GM12878 (cell line): ENCODE data around the gene COL23A1. TPM values are rescaled to one million over a fixed set of nuclear protein-coding genes. Genes with fewer than 3 reads are reported as not detected.

Experiments used
- ATAC-seq: fragments of 200-7000 bp; cut with Tn5 transposase; 3 replicates; pipeline ENCODE4 v1.9.1; 2020; ENCODE audit warnings: mild to moderate bottlenecking, moderate library complexity
- BruUV-seq: library from RNA; stranded (reverse); fragments of 400-500 nt; replicated peaks from 2 replicates; lab custom pipeline; 2021; lab: Mats Ljungman, UMichigan
- CTCF ChIA-PET: fragments of 300-600 bp; sonication (Branson Sonifier 250); formaldehyde crosslinking; extraction: SDS; loops from one replicate; lab custom pipeline; 2021; ENCODE audit warnings: inconsistent platforms; lab: Yijun Ruan, JAX
- POLR2A ChIA-PET: fragments of 350-600 bp; formaldehyde crosslinking; extraction: SDS; loops from one replicate; lab custom pipeline; 2021; ENCODE audit warnings: inconsistent platforms; lab: Charles Lee
- RAD21 ChIA-PET: fragments of 300-600 bp; sonication (Branson Sonifier 250); formaldehyde crosslinking; loops from one replicate; lab custom pipeline; 2023; ENCODE audit warnings: antibody characterized with exemption; ENCODE audit not compliant: unreplicated experiment; lab: Charles Lee
- SMC1A ChIA-PET: fragments of 300-600 bp; sonication (Branson Sonifier 250); formaldehyde crosslinking; loops from one replicate; lab custom pipeline; 2023; ENCODE audit not compliant: unreplicated experiment, uncharacterized antibody; lab: Charles Lee
- DNase-seq: peaks from one replicate; pipeline ENCODE4 v3.0.0-alpha.2; 2011; ENCODE audit warnings: low read depth, low spot score
- FAIRE-seq: peaks from 3 replicates; lab custom pipeline; 2011; peaks lifted over from hg19 to GRCh38; lab: Jason Lieb, UNC
- H2AFZ ChIP-seq: 2 replicates; pipeline ENCODE4 v1.6.0; 2011; ENCODE audit warnings: low read depth, low read length, control low read depth; ENCODE audit not compliant: control insufficient read depth
- H3K27ac ChIP-seq: 2 replicates; pipeline ENCODE4 v1.5.1; 2011; ENCODE audit warnings: control low read depth; ENCODE audit not compliant: control insufficient read depth, insufficient read depth
- H3K27me3 ChIP-seq, 2 experiments: replicated peaks in 1 of 2; 2 replicates each; pipeline versions ENCODE4 v1.6.0 to v1.6.1; 2011; ENCODE audit warnings: low read length in 1 of 2; ENCODE audit not compliant: control insufficient read depth in 2 of 2, insufficient read depth in 2 of 2
- H3K36me3 ChIP-seq, 2 experiments: 2 replicates each; pipeline ENCODE4 v1.5.1; 2011; ENCODE audit warnings: low read length in 1 of 2; ENCODE audit not compliant: control insufficient read depth in 2 of 2, insufficient read depth in 2 of 2
- H3K4me1 ChIP-seq: 2 replicates; pipeline ENCODE4 v1.6.1; 2011; ENCODE audit warnings: mild to moderate bottlenecking, low read length, moderate library complexity, mixed read lengths; ENCODE audit not compliant: control insufficient read depth, insufficient read depth
- H3K4me2 ChIP-seq: 2 replicates; pipeline ENCODE4 v1.6.0; 2011; ENCODE audit warnings: control low read depth; ENCODE audit not compliant: control insufficient read depth, insufficient read depth
- H3K4me3 ChIP-seq: fragments of 200-600 bp; sonication (generic); 2 replicates; pipeline ENCODE4 v1.5.1; 2016
- H3K79me2 ChIP-seq: 2 replicates; pipeline ENCODE4 v1.6.0; 2011; ENCODE audit warnings: low read length; ENCODE audit not compliant: control insufficient read depth, insufficient read depth
- H3K9ac ChIP-seq: 2 replicates; pipeline ENCODE4 v1.8.0; 2011; ENCODE audit warnings: low read length, control low read depth, mixed read lengths; ENCODE audit not compliant: control insufficient read depth, insufficient read depth
- H3K9me3 ChIP-seq: replicated peaks from 3 replicates; pipeline ENCODE4 v1.5.1; 2011; ENCODE audit warnings: mild to moderate bottlenecking, low read length; ENCODE audit not compliant: control insufficient read depth, insufficient read depth
- H4K20me1 ChIP-seq: 2 replicates; pipeline ENCODE4 v1.6.0; 2011; ENCODE audit not compliant: control insufficient read depth, insufficient read depth
- CREM ChIP-seq: IDR thresholded peaks from 2 replicates; pipeline ENCODE4 v1.6.1; 2014; ENCODE audit warnings: antibody characterized with exemption, low read depth
- E4F1 ChIP-seq: fragments of 450-650 bp; IDR thresholded peaks from 2 replicates; pipeline ENCODE4 v1.6.1; 2018; ENCODE audit warnings: borderline replicate concordance, mild to moderate bottlenecking; ENCODE audit not compliant: partially characterized antibody
- EED ChIP-seq: sonication (generic); IDR thresholded peaks from 2 replicates; pipeline ENCODE4 v1.6.1; 2016; ENCODE audit warnings: antibody characterized with exemption, low read depth
- FOXM1 ChIP-seq: IDR thresholded peaks from 2 replicates; pipeline ENCODE4 v1.6.1; 2012; ENCODE audit warnings: low read depth, mild to moderate bottlenecking, inconsistent platforms, low read length, moderate library complexity
- IKZF1 ChIP-seq: fragments of 450-650 bp; conservative IDR thresholded peaks from 2 replicates; pipeline ENCODE4 v1.6.1; 2017; ENCODE audit warnings: antibody characterized with exemption, mild to moderate bottlenecking
- MEF2B ChIP-seq: fragments of 450-650 bp; IDR thresholded peaks from 2 replicates; pipeline ENCODE4 v1.6.1; 2018; ENCODE audit warnings: mild to moderate bottlenecking, moderate library complexity; ENCODE audit not compliant: partially characterized antibody, poor library complexity, severe bottlenecking
- MLLT1 ChIP-seq: fragments of 450-650 bp; IDR thresholded peaks from 2 replicates; pipeline ENCODE4 v1.6.1; 2016; ENCODE audit warnings: mild to moderate bottlenecking
- POLR2A ChIP-seq: IDR thresholded peaks from 2 replicates; pipeline ENCODE4 v1.6.1; 2011; ENCODE audit warnings: low read depth, mild to moderate bottlenecking, low read length
- RCOR1 ChIP-seq: conservative IDR thresholded peaks from 2 replicates; pipeline ENCODE4 v1.6.1; 2012; ENCODE audit warnings: low read depth, low read length, improper control_type of control experiment
- WRNIP1 ChIP-seq: IDR thresholded peaks from 2 replicates; pipeline ENCODE4 v1.6.1; 2011; ENCODE audit warnings: low read depth, low read length, improper control_type of control experiment, borderline replicate concordance
- YY1 ChIP-seq: IDR thresholded peaks from 2 replicates; pipeline ENCODE4 v1.6.1; 2011; ENCODE audit warnings: low read depth, mild to moderate bottlenecking, low read length
- ZNF274 ChIP-seq: IDR thresholded peaks from one replicate; pipeline ENCODE4 v1.8.0; 2011; ENCODE audit not compliant: insufficient read length, insufficient read depth
- ZZZ3 ChIP-seq: IDR thresholded peaks from 2 replicates; pipeline ENCODE4 v1.6.1; 2011; ENCODE audit warnings: low read depth; ENCODE audit not compliant: control insufficient read depth, insufficient read length
- WGBS: methylation state at CpG from one replicate; pipeline ENCODE4 v1.1.6; 2016; ENCODE audit warnings: low lambda C conversion rate; ENCODE audit not compliant: insufficient replicate concordance, insufficient coverage; ENCODE audit errors: missing lambda C conversion rate; 5-methylcytosine and 5-hydroxymethylcytosine counted together
- in situ Hi-C: fragments of 300-500 bp; cut with MboI; formaldehyde crosslinking; loops from 9 replicates; pipeline ENCODE4 v1.14.3; 2018; ENCODE audit warnings: mixed read lengths
- intact Hi-C: fragments of 100-400 bp; cut with micrococcal nuclease; formaldehyde crosslinking; loops from one replicate; pipeline ENCODE4 v1.14.2; 2022; ENCODE audit not compliant: unreplicated experiment
- polyA plus RNA-seq, 11 experiments: library from polyadenylated mRNA; depleted of rRNA in 4 of 11; unstranded in 6 of 11; stranded (reverse) in 5 of 11; fragments of >200 nt; fragmentation: Nextera tagmentation in 4 of 11; fragmentation: Illumina TruSeq in 1 of 11; extraction: Ambion mirVana in 4 of 11; extraction: Trizol in 1 of 11; gene quantifications; 1 replicate in 1 of 11; 2 replicates in 10 of 11; pipeline versions ENCODE4 v1.2.1 to v1.2.3, GENCODE V29; 2011 to 2016; ENCODE audit warnings: inconsistent platforms in 2 of 11, missing spikeins in 2 of 11, low read depth in 1 of 11
- total RNA-seq, 4 experiments: library from RNA; depleted of rRNA in 3 of 4; stranded (reverse); fragments of >200 nt in 3 of 4; fragmentation: Illumina TruSeq in 1 of 4; extraction: Trizol in 1 of 4; gene quantifications; 2 replicates each; pipeline versions ENCODE4 v1.2.1 to v1.2.3, GENCODE V29; 2013 to 2021

COL23A1 gene
- total and polyA plus RNA-seq, 10 of the 15 experiments (the other 5 are each of a cell fraction or from before 2014, with no cell fraction given), result 0.03 to 0.83 (median 0.09) TPM; not detected in 5

- CTCF ChIA-PET, result interaction anchor here (1.3 kb wide), 1 partner anchor 47 kb away, joined by 4 read pairs; no protein-coding TSS in a partner anchor
- WGBS, result 50% methylated on average over 4 of the region's 4 CpGs
- POLR2A ChIA-PET, result no interaction called here
- BruUV-seq, result no TSS peak
- DNase-seq (no peak), ATAC-seq (no peak), FAIRE-seq (no peak)
- Histone ChIP-seq H4K20me1 (no peaks in the 10 kb centered on the region), H3K9me3 (no peaks in the 10 kb centered on the region), H3K4me2 (no peak overlapping the region), H3K27ac (no peak overlapping the region), H2AFZ (no peak overlapping the region), H3K79me2 (no peaks in the 10 kb centered on the region), H3K9ac (no peak overlapping the region), H3K36me3 (no peaks in the 10 kb centered on the region), H3K27me3 (0 out of 4 replicates have a peak, but pooled peaks cover 0 to 1% of the 10 kb centered on the region in 2 experiments), H3K4me3 (no peak overlapping the region), H3K4me1 (no peaks in the 10 kb centered on the region)
- SMC1A ChIA-PET, result no interaction called here
- TF ChIP-seq IKZF1 (no peak), ZNF274 (no peak), MEF2B (no peak), FOXM1 (no peak), YY1 (no peak), EED (no peak), MLLT1 (no peak)
- RAD21 ChIA-PET, result no interaction called here
- intact Hi-C loops (no loop called here), in situ Hi-C loops (no loop called here)
Observed at GRCh38 chr5:178413988-178414387, 176.2 kb downstream of the COL23A1 start.

- FAIRE-seq (no peak), ATAC-seq (no peak), DNase-seq (no peak)
- Histone ChIP-seq H4K20me1 (no peaks in the 10 kb centered on the region), H3K79me2 (no peaks in the 10 kb centered on the region), H3K4me1 (no peaks in the 10 kb centered on the region), H3K27me3 (no peaks in the 10 kb centered on the region), H3K4me3 (no peak overlapping the region), H3K9ac (no peak overlapping the region), H3K4me2 (no peak overlapping the region), H3K9me3 (no peaks in the 10 kb centered on the region; the same call in 1 of the 3 replicates), H3K27ac (no peak overlapping the region), H3K36me3 (no peaks in the 10 kb centered on the region), H2AFZ (no peak overlapping the region)
- intact Hi-C loops (no loop called here), in situ Hi-C loops (no loop called here)
- ChIA-PET RAD21 (no interaction called here), SMC1A (no interaction called here), POLR2A (no interaction called here), CTCF (no interaction called here)
- BruUV-seq, result no TSS peak
- 3% methylated on average over 2 of the region's 2 CpGs for WGBS
- TF ChIP-seq CREM (no peak), RCOR1 (no peak), POLR2A (no peak), ZZZ3 (no peak), WRNIP1 (no peak), E4F1 (no peak)
Observed at GRCh38 chr5:178411083-178411482, 179.1 kb downstream of the COL23A1 start.
